ENCODE measurements around the gene GCNA.
"Not testable (repeated sequence)": the region's sequence is repeated elsewhere in the genome, so short reads cannot be mapped to it uniquely, and the experiment has no call there.

Gene GCNA

DNA sequence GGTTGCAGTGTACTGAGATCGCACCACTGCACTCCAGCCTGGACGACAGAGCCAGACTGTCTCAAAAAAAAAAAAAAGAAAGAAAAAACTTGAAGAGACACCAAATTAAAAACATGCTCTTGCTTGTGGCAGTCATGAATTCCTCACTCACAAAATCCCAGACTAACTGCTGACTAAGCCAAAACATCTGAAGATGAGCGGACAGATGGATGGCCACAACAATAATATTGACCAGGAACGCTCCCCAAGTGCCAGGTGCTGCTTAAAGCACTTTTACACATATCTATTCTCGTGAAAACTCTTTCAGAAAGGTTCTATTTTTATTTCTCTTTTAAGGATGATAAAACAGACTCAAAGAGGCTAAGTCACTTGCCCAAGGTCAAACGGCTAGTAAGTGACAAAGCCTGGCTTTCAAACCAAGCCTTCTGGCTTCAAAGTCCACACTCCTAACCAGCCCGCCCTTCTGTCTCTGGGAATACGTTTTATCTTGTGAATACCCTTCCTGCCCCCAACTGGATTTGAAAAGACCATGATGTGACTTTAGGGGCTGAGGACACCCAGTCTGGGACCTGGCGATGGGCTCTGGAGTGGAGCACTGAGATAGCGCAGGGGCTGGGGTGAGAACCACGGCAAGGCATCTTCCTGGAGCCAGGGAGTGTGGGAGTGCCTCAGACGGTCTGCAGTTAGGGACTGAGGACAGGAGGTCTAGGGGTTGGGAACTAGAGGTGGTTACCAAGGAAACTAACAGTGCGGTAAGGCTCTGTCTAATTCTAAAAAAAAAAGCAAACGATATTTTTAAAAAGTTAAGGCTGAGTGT is 49.6 kb downstream of the GCNA start:
- Mint-ChIP-seq H3K4me1 (peaks cover 26% of the 10 kb centered on the region), H3K4me3 (no peak overlapping the region), H3K27ac (no peak overlapping the region), H3K36me3 (no peaks in the 10 kb centered on the region), H3K9me3 (no peaks in the 10 kb centered on the region), H3K27me3 (no peaks in the 10 kb centered on the region)
- ATAC-seq (ENCODE audit: low read depth) (no peak), DNase-seq (ENCODE audit: low spot score in 2 of 2) (no peak)

DNA sequence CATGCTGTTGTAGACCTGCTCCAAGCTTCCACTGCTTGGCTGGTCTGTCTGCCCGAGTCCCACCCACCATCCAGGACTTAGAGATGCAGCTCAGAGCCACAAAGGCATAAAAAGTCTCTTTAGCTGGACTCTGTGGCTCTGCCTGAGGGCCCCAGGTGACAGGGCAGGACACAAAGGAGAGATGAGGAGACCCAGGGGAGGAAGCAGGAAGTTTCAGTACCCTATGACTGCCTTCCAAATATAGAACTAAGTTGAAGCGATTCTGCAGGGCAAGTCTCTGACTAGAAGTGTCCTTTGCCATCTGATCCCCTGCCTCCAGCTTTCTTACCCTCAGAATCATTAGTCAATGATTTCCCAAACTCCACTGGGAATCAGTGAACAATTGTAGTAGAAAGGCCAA is 51.2 kb downstream of the GCNA start:
- H3K36me3 Mint-ChIP-seq = no peaks in the 10 kb centered on the region
- peak overlapping the region; percentile 63 for H3K4me3 Mint-ChIP-seq
- ATAC-seq (ENCODE audit: low read depth) (peak; percentile 87), DNase-seq (ENCODE audit: low spot score in 2 of 2) (no peak)
- no peaks in the 10 kb centered on the region for H3K9me3 Mint-ChIP-seq
- peak overlapping the region; percentile 69 for H3K27ac Mint-ChIP-seq
- no peaks in the 10 kb centered on the region for H3K27me3 Mint-ChIP-seq
- H3K4me1 Mint-ChIP-seq = peaks cover 18% of the 10 kb centered on the region

DNA sequence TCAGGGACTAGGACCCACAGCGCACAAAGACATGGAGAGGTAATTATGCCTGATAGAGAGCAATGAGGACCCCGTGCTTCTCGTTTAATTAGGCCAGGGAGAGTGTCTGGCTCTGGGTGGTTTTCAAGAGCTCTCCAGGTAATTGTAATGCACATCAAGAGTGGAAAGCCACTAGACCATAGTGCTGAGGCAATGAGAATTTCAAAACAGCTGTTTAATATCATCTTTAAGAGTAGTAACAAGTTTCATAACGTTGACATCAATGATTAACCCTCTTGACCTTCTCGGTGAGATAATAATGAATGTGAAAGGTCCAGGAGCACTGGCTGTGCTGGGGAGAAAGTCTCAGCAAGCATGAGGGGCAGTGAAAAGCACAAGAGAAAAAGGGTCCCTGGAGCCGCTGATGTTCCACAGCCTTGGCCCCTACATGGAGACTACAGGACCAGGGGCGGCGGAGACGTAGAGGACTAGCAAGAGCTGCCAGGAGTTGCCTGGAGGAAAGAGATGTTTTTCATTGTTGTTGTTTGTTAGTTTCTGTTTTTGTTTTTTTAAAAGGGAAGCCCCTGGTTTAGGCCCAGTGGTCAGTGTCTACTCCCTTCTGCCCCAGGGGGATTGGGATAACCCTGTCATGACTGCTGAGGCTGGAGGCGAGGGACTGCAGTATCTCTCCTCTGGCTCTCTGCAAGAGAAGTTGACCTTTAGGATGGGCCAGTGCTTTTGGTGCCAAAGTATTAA is 54.9 kb downstream of the GCNA start:
- ATAC-seq (ENCODE audit: low read depth) = no peak
- Mint-ChIP-seq H3K4me1 (peaks cover 26% of the 10 kb centered on the region), H3K27ac (peak overlapping the region; percentile 38), H3K27me3 (no peaks in the 10 kb centered on the region), H3K36me3 (no peaks in the 10 kb centered on the region), H3K4me3 (no peak overlapping the region), H3K9me3 (no peaks in the 10 kb centered on the region)
- no peak for DNase-seq (ENCODE audit: low spot score in 2 of 2)

DNA sequence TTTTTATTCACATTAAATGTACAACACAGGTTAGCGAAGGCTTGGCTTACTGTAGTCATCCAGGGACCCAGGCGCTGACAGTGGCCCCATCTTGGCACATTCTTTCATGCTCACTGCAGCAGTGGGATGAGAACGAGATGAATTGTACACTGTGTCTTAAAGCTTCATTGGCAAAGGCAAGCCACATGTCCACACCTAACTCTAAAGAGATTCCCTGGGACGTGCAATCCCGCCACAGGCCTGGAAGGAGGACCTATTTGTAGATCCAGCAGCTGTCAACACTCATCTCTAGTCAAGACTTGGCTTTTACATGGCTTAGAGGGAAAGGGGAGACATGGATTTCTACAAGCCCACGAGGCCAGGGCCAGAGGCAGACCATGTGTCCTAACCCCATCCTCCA is 56.1 kb downstream of the GCNA start:
- ATAC-seq (ENCODE audit: low read depth) (no peak), DNase-seq (ENCODE audit: low spot score in 2 of 2) (no peak)
- H3K27me3 Mint-ChIP-seq = no peaks in the 10 kb centered on the region
- no peak overlapping the region for H3K27ac Mint-ChIP-seq
- H3K36me3 Mint-ChIP-seq = no peaks in the 10 kb centered on the region
- H3K4me3 Mint-ChIP-seq = no peak overlapping the region
- H3K9me3 Mint-ChIP-seq = no peaks in the 10 kb centered on the region
- H3K4me1 Mint-ChIP-seq = peaks cover 20% of the 10 kb centered on the region

DNA sequence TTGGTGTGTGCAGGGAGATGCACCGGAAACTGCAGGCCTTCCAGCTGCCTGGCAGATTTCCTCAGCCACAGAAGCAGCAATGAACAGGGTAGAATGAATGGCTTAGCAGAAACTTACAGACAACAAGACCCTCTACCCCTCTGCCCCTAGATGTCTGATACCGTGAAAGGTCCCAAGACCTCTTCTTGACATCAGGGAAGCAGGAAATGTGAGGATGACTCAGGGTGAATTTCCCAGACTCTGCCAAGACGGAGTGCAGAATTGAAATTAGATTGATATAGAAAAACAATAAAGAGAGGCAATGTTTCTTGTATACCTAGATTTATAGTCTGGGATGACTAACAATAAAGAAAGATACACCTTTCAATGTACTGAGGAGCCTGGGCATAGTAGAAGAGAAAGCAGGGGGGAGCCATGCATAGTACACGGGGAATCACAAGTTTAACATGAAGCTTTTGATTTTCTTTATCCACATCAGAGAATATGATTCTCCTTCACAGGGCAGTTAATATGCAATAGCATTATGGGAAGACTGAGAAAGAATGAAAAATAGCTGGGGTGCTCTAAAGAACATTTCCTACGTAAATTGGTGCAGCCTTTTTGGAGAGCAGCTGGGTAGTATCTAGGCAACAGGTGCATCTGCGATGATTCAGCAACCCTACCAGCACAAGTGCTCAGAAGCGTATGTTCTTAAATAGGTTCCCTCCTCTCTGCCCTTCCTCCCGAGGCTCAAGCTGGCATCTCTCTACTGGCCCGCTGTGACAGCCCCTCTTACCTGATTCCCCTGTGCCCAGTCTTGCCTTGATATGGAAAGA is 58.4 kb downstream of the GCNA start:
- peak; percentile 75 for ATAC-seq (ENCODE audit: low read depth)
- no peak overlapping the region for H3K4me3 Mint-ChIP-seq
- no peak for DNase-seq (ENCODE audit: low spot score in 2 of 2)
- no peaks in the 10 kb centered on the region for H3K27me3 Mint-ChIP-seq
- peaks cover 14% of the 10 kb centered on the region for H3K4me1 Mint-ChIP-seq
- H3K27ac Mint-ChIP-seq = no peak overlapping the region
- no peaks in the 10 kb centered on the region for H3K9me3 Mint-ChIP-seq
- H3K36me3 Mint-ChIP-seq = no peaks in the 10 kb centered on the region

DNA sequence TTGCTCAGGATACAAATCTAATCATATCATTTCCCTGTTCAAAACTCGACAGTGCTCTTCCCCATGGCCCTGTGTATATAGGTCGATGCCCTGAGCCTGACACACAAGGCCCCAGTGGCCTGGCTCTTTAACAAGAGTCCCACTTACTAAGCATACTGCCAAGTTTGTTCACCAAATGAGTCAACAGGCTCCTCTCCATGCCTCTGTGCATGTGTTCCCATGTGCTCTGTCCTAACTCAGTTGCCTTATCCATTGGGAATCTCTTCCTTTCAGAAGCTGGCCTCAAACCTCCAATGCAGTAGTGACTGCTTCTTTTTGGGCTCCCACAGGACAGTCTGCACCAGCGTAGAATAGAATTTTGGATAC is 59.0 kb downstream of the GCNA start:
- ATAC-seq (ENCODE audit: low read depth) (peak; percentile 23), DNase-seq (ENCODE audit: low spot score in 2 of 2) (no peak)
- H3K4me3 Mint-ChIP-seq = peak overlapping the region; percentile 0
- H3K36me3 Mint-ChIP-seq = no peaks in the 10 kb centered on the region
- H3K9me3 Mint-ChIP-seq = no peaks in the 10 kb centered on the region
- peaks cover 14% of the 10 kb centered on the region for H3K4me1 Mint-ChIP-seq
- no peak overlapping the region for H3K27ac Mint-ChIP-seq
- no peaks in the 10 kb centered on the region for H3K27me3 Mint-ChIP-seq

DNA sequence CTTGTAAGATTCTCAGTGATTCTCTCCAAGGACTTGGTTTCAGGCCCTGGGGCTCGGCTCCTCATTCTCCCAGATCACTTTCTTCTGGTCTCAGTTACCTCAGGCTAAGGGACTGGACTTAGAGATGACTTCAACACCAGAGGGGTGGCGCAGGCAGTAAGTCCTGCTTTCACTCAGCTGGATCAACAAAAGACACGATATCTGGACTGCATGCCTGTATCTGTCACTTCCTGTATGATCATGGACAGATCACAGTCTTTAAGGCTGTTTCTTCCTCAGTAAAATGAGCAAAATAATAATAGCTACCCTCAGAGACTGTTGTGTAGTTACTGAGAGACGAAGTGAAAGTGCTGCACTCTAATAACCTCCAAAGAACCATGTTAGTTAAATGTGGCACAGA is 59.6 kb downstream of the GCNA start:
- Mint-ChIP-seq H3K36me3 (no peaks in the 10 kb centered on the region), H3K27me3 (no peaks in the 10 kb centered on the region), H3K27ac (no peak overlapping the region), H3K4me1 (peaks cover 17% of the 10 kb centered on the region), H3K9me3 (no peaks in the 10 kb centered on the region), H3K4me3 (no peak overlapping the region)
- DNase-seq (ENCODE audit: low spot score in 2 of 2) = no peak
- peak; percentile 64 for ATAC-seq (ENCODE audit: low read depth)

DNA sequence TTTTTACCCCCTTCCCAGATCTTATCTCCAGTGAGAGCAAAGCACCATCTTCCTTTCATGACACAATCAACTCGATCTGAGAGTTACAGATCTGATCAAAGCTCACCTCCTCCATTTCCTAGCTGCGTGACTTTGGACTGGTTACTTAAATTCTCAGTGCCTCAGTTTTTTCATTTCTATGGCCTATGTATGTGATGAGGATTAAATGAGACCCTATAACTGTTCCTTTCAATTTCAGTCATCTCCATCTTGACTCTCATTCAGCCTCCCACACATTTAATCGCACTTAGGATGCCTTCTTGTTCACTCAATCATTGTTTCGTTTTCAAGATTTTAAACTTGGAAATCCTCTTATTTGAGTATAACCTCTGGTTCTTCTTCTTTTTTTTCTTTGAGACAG is 60.2 kb downstream of the GCNA start:
- Mint-ChIP-seq H3K27ac (no peak overlapping the region), H3K9me3 (no peaks in the 10 kb centered on the region), H3K4me1 (peaks cover 17% of the 10 kb centered on the region), H3K4me3 (no peak overlapping the region), H3K27me3 (no peaks in the 10 kb centered on the region), H3K36me3 (no peaks in the 10 kb centered on the region)
- DNase-seq (ENCODE audit: low spot score in 2 of 2) (no peak), ATAC-seq (ENCODE audit: low read depth) (no peak)

DNA sequence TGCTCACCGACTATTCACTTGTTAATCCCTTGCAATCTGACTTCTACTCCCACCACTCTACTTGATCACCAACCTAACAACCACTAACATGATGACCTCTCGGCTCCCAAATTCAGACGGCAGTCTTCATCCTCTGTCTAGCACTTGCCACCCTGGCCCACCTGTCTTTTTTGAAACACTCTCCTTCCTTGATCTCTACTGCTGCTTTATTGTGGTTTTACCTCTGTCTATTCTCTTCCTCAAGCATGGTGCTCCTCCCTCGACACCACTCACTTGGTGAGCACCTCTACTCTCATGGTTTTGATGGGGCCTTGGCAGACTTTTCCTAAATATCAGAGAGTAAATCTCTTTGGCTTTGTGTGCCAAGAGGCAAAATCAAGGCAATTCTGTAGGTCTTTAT is 61.8 kb downstream of the GCNA start:
- H3K36me3 Mint-ChIP-seq = no peaks in the 10 kb centered on the region
- no peaks in the 10 kb centered on the region for H3K27me3 Mint-ChIP-seq
- H3K9me3 Mint-ChIP-seq = no peaks in the 10 kb centered on the region
- peaks cover 20% of the 10 kb centered on the region for H3K4me1 Mint-ChIP-seq
- DNase-seq (ENCODE audit: low spot score in 2 of 2) = no peak
- no peak overlapping the region for H3K27ac Mint-ChIP-seq
- ATAC-seq (ENCODE audit: low read depth) = no peak
- H3K4me3 Mint-ChIP-seq = no peak overlapping the region

DNA sequence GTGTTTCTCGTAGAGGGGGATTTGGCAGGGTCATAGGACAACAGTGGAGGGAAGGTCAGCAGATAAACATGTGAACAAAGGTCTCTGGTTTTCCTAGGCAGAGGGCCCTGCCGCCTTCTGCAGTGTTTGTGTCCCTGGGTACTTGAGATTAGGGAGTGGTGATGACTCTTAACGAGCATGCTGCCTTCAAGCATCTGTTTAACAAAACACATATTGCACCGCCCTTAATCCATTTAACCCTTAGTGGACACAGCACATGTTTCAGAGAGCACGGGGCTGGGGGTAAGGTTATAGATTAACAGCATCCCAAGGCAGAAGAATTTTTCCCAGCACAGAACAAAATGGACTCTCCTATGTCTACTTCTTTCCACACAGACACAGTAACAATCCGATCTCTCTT is 66.2 kb downstream of the GCNA start:
- not testable (repeated sequence) for H3K36me3 Mint-ChIP-seq; H3K27me3 Mint-ChIP-seq; H3K4me1 Mint-ChIP-seq; ATAC-seq (ENCODE audit: low read depth); DNase-seq (ENCODE audit: low spot score in 2 of 2); H3K4me3 Mint-ChIP-seq; H3K9me3 Mint-ChIP-seq; H3K27ac Mint-ChIP-seq

DNA sequence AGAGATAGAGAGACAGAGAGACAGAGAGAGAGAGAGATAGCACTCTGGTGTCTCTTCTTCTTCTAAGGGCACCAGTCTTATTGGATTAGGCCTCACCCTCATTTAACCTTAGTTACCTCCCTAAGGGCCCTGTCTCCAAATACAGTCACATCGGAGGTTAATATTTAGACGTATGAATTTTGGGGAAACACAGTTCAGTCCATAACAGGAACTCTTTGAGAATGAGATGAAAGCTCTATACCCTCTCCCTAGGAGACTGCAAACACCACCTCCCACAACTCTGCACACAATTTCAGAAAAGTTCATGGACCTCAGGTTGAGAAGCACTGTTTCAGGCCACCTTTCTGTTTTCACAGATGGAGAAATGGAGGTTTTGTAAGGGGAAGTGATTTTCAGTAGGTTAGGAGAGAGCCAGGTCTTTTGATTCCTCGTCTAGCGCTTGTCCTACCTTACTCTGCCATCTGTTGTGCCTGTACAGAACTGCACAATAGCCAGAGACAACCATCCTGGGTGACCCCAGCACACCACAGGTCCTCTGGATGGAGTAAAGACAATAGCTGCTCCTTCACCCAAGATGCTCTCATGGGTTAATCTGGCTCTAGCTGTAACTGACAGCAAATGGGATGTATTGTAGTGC is 72.2 kb downstream of the GCNA start:
- Mint-ChIP-seq H3K9me3 (no peaks in the 10 kb centered on the region), H3K4me1 (peaks cover 4% of the 10 kb centered on the region), H3K4me3 (no peak overlapping the region), H3K27me3 (no peaks in the 10 kb centered on the region), H3K27ac (no peak overlapping the region), H3K36me3 (no peaks in the 10 kb centered on the region)
- ATAC-seq (ENCODE audit: low read depth) = peak; percentile 90
- peak in 1 of 2 donors; percentile 33 for DNase-seq (ENCODE audit: low spot score in 2 of 2)

DNA sequence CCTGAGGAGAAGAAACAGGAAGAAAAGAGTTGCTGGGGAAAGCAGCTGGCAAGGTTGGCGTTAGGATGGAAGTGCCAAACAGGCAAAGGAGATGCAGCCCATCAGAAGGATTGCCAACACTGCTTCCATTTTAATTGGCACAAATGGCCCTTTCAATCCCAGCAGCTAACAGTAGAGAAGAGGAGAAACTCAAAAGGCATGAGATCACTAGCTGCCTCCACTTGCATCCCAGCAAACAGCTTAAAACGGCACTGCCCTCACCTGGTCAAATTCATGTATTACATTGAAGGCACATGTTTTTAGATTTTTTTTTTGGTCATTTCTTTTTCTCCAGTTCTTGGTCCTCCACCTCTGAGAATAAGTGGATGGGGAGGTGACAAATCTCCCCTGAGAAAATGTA is 74.2 kb downstream of the GCNA start:
- no peak overlapping the region for H3K4me3 Mint-ChIP-seq
- H3K36me3 Mint-ChIP-seq = no peaks in the 10 kb centered on the region
- peak; percentile 50 for ATAC-seq (ENCODE audit: low read depth)
- DNase-seq (ENCODE audit: low spot score in 2 of 2) = peak; percentile 26 to 43
- H3K4me1 Mint-ChIP-seq = peaks cover 7% of the 10 kb centered on the region
- no peaks in the 10 kb centered on the region for H3K27me3 Mint-ChIP-seq
- no peaks in the 10 kb centered on the region for H3K9me3 Mint-ChIP-seq
- H3K27ac Mint-ChIP-seq = no peak overlapping the region

DNA sequence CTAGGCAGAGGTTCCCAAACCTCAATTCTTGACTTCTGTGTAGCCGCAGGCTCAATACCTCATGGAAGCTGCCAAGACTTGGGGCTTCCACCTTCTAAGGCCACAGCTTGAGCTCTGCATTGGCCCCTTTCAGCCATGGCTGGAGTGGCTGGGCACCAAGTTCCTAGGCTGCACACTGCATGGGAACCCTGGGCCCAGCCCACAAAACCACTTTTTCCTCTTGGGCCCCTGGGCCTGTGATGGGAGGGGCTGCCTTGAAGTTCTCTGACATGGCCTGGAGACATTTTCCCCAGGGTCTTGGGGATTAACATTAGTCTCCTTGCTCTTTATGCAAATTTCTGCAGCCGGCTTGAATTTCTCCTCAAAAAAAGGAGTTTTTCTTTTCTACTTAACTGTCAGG is 75.1 kb downstream of the GCNA start:
- Mint-ChIP-seq H3K27me3 (no peaks in the 10 kb centered on the region), H3K4me3 (no peak overlapping the region), H3K9me3 (no peaks in the 10 kb centered on the region), H3K36me3 (no peaks in the 10 kb centered on the region), H3K4me1 (peaks cover 7% of the 10 kb centered on the region), H3K27ac (no peak overlapping the region)
- no peak for DNase-seq (ENCODE audit: low spot score in 2 of 2)
- no peak for ATAC-seq (ENCODE audit: low read depth)

DNA sequence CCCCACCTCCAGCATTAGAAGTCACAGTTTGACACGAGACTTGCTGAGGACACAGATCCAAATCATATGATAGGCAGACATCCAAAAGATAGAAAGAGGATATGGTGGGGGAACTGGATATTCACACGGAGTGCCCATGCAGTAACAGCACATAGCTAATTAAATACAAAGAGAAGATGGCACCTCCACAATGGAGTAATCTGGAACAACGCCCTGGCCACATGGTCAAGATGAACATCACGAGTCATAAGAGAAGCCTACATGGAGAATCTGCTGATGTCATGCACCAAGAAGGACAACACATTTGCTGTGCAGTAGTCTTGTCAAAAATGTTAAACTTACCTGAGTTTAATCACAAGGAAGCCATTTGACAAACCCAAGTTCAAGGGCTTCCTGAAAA is 79.0 kb downstream of the GCNA start:
- H3K27me3 Mint-ChIP-seq = no peaks in the 10 kb centered on the region
- H3K27ac Mint-ChIP-seq = no peak overlapping the region
- no peak overlapping the region for H3K4me3 Mint-ChIP-seq
- no peak for ATAC-seq (ENCODE audit: low read depth)
- H3K9me3 Mint-ChIP-seq = no peaks in the 10 kb centered on the region
- H3K4me1 Mint-ChIP-seq = peaks cover 3% of the 10 kb centered on the region
- DNase-seq (ENCODE audit: low spot score in 2 of 2) = no peak
- no peaks in the 10 kb centered on the region for H3K36me3 Mint-ChIP-seq

Measured in memory B cell (primary cell).